Measurements from ENCODE around the gene FHAD1. TPM values are rescaled to one million over a fixed set of nuclear protein-coding genes. Genes with fewer than 3 reads are reported as not detected.
A peak's percentile ranks its signal among the peaks of the same experiment; 100 is the strongest.

Gene FHAD1
- total and polyA plus RNA-seq, 10 of the 15 experiments (the other 5 are each of a cell fraction or from before 2014, with no cell fraction given), result 0.09 to 1.0 (median 0.32) TPM; not detected in 2

GRCh38 chr1:15231714-15232201 is 15.3 kb upstream of the FHAD1 start (continued):
- TF ChIP-seq CTCF (IDR thresholded peaks at IDR 0.05 in 2 of 3, conservative IDR thresholded peaks at IDR 0.05 in 1 of 3; ENCODE audit: control insufficient read depth in 2 of 3, extremely low read depth in 1 of 3, insufficient read depth in 1 of 3, low read depth in 3 of 3, low read length in 3 of 3) (no peak), IRF3 (IDR thresholded peaks at IDR 0.05) (no peak), NBN (IDR thresholded peaks at IDR 0.05) (peak; percentile 87), ZBTB4 (CRISPR knock-in tag; IDR thresholded peaks at IDR 0.05) (no peak), KAT2A (conservative IDR thresholded peaks at IDR 0.05; ENCODE audit: control insufficient read depth, low read depth, low read length) (no peak), ZBED1 (IDR thresholded peaks at IDR 0.05; ENCODE audit: borderline replicate concordance) (peak; percentile 57; the same call in 1 of the 2 replicates), GATAD2B (conservative IDR thresholded peaks at IDR 0.05; ENCODE audit: low read depth) (peak; percentile 25; the same call in 1 of the 2 replicates), EGR1 (IDR thresholded peaks at IDR 0.05; ENCODE audit: borderline replicate concordance in 1 of 2, low read depth in 2 of 2, low read length in 2 of 2) (no peak), DPF2 (IDR thresholded peaks at IDR 0.05) (no peak; the same call in 1 of the 2 replicates), ASH2L (IDR thresholded peaks at IDR 0.05; ENCODE audit: borderline replicate concordance, low read depth) (no peak), SUPT20H (IDR thresholded peaks at IDR 0.05; ENCODE audit: borderline replicate concordance, control insufficient read depth, low read depth, low read length) (no peak), FOS (IDR thresholded peaks at IDR 0.05; ENCODE audit: borderline replicate concordance, extremely low read depth, insufficient read length) (no peak), ZNF217 (IDR thresholded peaks at IDR 0.05) (peak; percentile 99), CREM (IDR thresholded peaks at IDR 0.05; ENCODE audit: low read depth) (peak; percentile 32; the same call in 1 of the 2 replicates), PBX3 (IDR thresholded peaks at IDR 0.05; ENCODE audit: insufficient replicate concordance, low read depth, low read length) (no peak), CBFB (IDR thresholded peaks at IDR 0.05; ENCODE audit: low read depth) (no peak), RELB (IDR thresholded peaks at IDR 0.05; ENCODE audit: low read depth) (peak; percentile 90), CHD4 (IDR thresholded peaks at IDR 0.05) (no peak)
